Measurements from ENCODE around the gene AMH. TPM values are rescaled to one million over a fixed set of nuclear protein-coding genes. Genes with fewer than 3 reads are reported as not detected.

The AMH gene
- total and polyA plus RNA-seq, 2 of the 13 experiments (the other 11 are each of a cell fraction or from before 2014, with no cell fraction given) = 0.03 to 0.18 TPM

- TF ChIP-seq PHF21A (CRISPR knock-in tag; IDR thresholded peaks at IDR 0.05) (peak; percentile 87), KDM5B (CRISPR knock-in tag; IDR thresholded peaks at IDR 0.05; ENCODE audit: borderline replicate concordance) (peak; percentile 84), HOXA3 (CRISPR knock-in tag; IDR thresholded peaks at IDR 0.05) (peak; percentile 89), TOE1 (CRISPR knock-in tag; IDR thresholded peaks at IDR 0.05) (no peak), ZFP1 (CRISPR knock-in tag; IDR thresholded peaks at IDR 0.05) (no peak), TCF12 (IDR thresholded peaks at IDR 0.05) (no peak), TCF12 (CRISPR knock-in tag; IDR thresholded peaks at IDR 0.05) (no peak), ZNF547 (CRISPR knock-in tag; IDR thresholded peaks at IDR 0.05) (peak; percentile 39; the same call in 1 of the 2 replicates), MEF2D (CRISPR knock-in tag; IDR thresholded peaks at IDR 0.05) (0 out of 2 replicates have a peak, but pooled peaks have one; percentile 20), ZXDC (CRISPR knock-in tag; IDR thresholded peaks at IDR 0.05) (0 out of 2 replicates have a peak, but pooled peaks have one; percentile 51), ATF7-NPFF (CRISPR knock-in tag; IDR thresholded peaks at IDR 0.05; ENCODE audit: low read depth) (0 out of 2 replicates have a peak, but pooled peaks have one; percentile 59), ZNF629 (CRISPR knock-in tag; conservative IDR thresholded peaks at IDR 0.05) (no peak), HNRNPH1 (optimal IDR thresholded peaks at IDR 0.05; ENCODE audit: low read depth, low read length) (no peak), MIXL1 (CRISPR knock-in tag; IDR thresholded peaks at IDR 0.05) (no peak), ZNF44 (CRISPR knock-in tag; IDR thresholded peaks at IDR 0.05) (no peak), FOXP1 (IDR thresholded peaks at IDR 0.05) (no peak), FOXP1 (CRISPR knock-in tag; IDR thresholded peaks at IDR 0.05) (no peak), CERS6 (CRISPR knock-in tag; IDR thresholded peaks at IDR 0.05) (no peak), DR1 (CRISPR knock-in tag; IDR thresholded peaks at IDR 0.05) (no peak), ZSCAN25 (CRISPR knock-in tag; IDR thresholded peaks at IDR 0.05) (no peak), MZF1 (CRISPR knock-in tag; IDR thresholded peaks at IDR 0.05; ENCODE audit: borderline replicate concordance) (no peak), HOXA9 (CRISPR knock-in tag; IDR thresholded peaks at IDR 0.05; ENCODE audit: borderline replicate concordance) (no peak; the same call in 1 of the 2 replicates), ZNF790 (CRISPR knock-in tag; IDR thresholded peaks at IDR 0.05; ENCODE audit: borderline replicate concordance) (peak; percentile 24; the same call in 1 of the 2 replicates), ZNF496 (CRISPR knock-in tag; IDR thresholded peaks at IDR 0.05; ENCODE audit: insufficient replicate concordance) (no peak), ZNF619 (CRISPR knock-in tag; IDR thresholded peaks at IDR 0.05) (no peak)
- TF ChIP-seq, protein P1, sequence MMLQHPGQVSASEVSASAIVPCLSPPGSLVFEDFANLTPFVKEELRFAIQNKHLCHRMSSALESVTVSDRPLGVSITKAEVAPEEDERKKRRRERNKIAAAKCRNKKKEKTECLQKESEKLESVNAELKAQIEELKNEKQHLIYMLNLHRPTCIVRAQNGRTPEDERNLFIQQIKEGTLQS (CRISPR knock-in tag; IDR thresholded peaks at IDR 0.05) = no peak
Observed at GRCh38 chr19:2273356-2274184, 24.4 kb downstream of the AMH start (continued).

Data from HepG2 (cell line).